Activated CD4-positive, CD25-positive, alpha-beta regulatory T cell treated with anti-CD3 and anti-CD28 coated beads, Interleukin-2, amount 50 U/mL, for 16 hours (primary cell): Measurements from ENCODE around the gene CLNK.

Experiments
- DNase-seq: peaks from one replicate; pipeline ENCODE4 v3.0.0-alpha.2; 2020; ENCODE audit warnings: low read depth, low spot score

The CLNK gene

DNA sequence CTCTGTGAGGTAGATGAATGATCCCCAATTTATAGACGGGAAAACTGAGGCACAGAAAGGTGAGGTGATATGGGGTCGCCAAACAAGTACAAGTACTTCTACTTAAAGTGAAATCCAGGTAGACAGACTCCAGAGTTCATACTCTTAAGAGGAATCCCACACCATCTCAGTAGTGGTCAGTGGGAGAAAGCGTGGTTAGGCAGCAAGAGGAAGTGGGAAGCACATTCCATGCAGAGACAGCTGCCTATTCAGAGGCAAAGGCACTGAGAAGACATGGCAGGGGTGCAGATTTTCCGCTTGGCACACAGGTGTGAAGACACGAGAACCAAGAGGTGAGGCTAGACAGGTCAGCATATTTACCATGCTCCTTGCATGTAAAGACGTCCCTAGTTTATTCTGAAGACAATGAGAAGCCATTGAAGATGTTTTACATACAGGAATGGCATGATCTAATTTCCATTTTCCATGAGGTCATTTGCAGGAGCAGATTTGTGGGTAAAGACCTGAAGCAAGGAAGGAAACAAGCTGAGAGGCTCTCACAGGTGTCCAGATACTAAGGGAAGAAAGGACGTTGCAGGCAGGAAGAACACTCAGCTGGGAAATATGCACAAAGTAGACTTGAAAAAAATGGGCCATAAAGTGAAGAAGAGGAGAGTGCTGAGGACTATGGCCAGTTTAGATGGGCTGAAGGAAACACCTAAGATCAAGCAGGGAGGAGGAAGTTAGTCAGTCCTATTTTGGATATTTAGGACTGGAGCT lies 17.3 kb upstream of the CLNK start:
- DNase-seq: no peak

DNA sequence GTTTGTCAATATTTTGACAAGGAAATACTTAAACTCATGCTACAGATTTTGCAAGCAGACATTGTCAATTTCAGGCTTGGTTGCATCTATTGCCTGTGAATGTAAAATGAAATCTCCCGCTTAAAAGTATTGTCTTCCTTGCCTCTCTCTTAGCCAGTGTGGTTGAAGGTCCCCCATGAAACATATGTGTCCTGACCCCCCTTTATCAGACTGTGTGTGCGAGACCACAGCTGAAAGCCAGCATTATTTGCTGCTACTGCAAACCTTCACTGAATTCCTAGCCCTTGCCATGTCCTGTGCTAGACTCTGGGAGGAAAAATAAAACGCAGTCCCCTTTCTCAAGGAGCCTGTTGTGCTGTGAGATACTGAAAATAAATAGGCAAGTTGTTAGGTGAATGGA lies 16.6 kb upstream of the CLNK start:
- no peak for DNase-seq

DNA sequence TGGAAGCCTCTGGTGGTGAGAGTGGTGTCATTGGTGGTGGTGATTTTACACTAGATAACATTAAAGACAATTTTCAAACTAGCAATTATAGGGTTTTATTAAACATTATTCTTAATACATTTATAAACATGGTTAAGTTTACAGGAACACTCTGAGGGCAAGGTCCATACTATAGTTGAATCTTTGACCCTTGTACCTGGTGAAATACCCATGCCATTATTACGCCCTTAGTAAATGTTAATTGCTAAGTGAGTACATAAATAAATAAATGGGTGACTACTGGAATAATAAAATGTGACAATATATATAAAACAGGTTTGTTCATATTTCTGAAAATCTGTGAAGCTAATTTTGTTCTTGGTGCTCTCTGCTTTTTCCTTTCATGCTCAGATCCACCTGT lies 13.6 kb upstream of the CLNK start:
- no peak for DNase-seq

DNA sequence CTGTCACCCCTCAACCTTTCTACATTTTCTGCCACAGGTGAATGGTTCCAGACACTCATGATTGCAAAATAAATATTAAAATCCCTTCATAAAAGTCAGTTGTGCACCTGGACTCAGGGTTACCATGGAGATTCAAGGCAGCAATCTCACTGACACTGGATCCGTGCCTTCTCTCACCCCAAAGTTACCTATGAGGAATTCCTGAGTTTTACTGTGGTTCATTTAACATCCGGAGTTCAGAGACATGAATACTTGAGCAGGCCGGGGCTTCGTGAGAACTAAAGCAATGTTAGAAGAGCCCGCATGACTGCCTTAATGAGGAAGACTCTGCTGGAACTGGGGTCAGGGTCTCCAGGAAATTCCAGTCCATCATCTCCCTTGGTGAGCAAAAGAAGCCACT lies 12.5 kb upstream of the CLNK start:
- no peak for DNase-seq

DNA sequence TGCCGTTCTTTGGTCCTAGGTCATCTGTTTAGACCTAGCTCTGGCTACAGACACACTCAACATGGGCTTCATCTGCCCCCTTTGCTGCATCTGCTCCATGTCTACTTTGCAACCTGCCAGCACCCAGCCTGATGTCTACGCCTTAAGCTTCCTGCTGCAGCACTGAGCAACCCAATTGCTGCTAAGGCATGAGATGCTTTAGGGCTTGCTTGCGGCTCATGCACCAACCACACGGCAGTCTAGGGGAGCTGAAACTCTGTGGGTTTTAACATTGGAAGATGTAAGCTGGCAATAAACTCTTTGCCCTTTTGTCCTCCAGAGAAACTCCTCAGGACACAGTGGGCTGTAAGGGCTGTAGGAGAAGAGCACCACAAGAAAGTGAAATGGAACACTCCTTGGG lies 11.7 kb upstream of the CLNK start:
- DNase-seq: no peak

DNA sequence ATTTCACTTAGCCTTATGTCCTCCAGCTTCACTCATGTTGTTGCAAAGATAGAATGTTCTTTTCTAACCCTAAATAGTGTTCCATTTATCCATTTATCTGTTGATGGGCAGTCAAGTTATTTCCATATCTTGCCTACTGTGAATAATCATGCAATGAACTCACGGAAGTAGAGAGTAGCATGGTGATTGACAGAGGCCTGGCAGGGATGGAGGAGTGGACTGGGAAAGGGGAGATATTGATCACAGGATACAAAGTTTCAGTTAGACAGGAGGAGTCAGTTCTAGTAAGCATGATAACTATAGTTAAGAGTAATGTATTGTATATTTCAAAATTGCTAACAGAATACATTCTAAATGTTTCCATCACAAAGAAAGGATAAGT lies 10.3 kb upstream of the CLNK start:
- no peak for DNase-seq

DNA sequence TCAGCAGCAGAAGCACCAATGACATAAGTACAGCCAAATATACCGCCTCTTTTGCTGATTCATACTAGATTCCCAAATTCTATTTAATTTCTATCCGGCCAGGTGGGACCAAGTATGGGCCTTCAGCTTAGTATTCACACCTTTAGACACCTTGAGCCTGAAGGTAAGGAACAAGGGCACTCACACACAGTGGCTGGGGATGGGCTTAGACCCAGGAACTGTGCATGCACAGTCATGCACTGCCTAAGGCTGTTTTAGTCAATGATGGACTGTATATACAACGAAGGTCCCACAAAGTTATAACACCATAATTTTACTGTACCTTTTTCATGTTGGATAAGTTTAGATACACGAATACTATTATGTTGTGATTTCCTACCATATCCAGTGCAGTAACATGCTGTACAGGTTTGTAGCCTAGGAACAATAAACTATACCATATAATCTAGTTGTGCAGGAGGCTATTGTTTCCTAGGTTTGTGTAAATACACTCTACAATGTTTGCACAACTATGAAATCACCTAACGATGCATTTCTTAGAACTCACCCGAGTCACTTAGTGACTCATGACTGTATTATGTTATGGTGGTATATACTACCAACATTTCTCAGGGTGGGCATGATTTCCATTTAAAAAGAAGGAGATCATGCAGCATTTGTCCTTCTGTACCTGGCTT lies 9.7 kb upstream of the CLNK start:
- no peak for DNase-seq

DNA sequence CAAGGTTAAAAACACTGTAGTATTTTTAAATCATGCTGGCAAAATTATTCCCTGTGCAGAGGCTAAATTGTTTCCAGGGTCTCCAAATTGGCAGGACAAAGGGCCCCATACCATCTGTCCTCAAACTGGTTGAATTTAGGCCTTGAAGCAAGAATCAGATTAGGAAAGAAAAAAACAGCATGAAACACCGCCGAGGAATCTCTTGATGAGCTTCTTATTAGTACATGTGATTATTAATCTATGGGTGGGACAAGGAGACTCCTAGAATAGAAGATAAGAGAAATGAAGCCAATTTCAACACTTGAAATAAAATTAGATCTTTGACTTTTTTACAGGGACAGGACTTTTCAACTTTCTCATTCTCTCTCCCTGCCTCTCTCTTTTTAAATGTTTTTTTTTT lies 7.1 kb upstream of the CLNK start:
- no peak for DNase-seq

DNA sequence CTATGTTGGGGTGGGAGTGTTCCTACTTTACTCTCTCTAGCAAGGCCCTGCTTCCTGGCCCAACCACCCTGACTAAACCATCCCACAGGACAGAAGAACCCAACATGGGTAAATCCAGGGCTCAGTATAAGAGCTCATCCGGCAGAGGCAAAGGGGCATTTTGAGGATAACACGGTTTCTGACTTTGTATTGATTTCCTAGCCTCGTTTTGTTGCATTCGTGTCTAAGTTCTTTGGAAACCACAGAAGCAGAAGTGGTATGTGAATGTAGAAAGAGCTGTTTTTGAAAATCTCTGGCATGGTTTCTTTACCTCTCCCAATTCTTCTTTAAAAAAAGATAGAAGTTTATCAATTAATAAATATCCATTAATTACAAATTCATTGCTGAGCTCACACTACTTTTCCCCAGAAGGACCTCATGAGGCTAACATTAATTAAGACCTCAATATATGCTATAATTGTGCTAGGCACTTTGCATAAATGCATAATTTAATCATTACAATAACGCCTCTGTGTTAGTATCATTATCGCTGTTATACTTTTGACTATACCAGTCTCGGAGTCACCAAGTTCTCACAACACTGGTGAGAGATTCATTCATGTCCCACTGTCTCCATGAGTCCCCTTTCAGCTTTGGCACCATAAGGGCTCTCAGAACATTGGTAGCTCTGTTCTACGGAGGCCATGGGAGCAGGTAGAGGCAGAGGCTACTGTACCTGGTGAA lies 5.8 kb upstream of the CLNK start:
- no peak for DNase-seq

DNA sequence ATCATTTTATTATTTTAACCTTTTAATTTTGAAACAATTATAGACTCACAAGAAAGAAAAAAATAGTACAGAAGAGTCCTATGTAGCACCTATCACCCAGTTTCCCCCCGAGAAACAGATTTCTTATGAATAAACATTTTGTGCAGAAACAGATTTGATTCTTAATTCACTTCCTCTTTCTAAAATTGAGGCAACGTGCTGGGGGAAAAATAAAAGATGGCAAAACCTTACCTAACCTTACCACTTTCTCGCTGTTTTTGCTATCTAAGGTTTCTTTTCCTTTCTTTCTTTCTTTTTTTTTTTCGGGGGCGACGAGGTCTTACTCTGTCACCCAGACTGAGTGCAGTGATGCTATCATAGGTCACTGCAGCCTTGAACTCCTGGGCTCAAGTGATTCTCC lies 4.3 kb upstream of the CLNK start:
- DNase-seq: no peak

DNA sequence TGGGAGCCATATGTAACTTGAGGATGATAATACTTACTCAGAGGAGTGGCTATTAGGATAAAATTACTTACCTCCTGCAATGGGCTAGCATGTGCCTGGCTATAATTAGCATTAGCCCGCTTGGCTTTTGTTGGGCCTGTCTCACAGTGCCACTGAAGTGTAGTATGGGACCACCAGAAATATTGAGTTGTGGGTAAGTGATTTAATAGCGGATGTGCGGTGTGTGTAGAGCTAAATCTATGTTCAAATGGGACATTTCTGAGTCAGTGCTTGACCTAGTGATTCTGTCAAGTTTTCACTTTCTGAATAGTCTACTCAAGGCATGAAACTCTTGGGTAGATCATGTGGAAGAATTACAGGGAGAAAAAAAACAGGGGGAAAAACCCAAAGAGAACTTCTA lies 3.5 kb upstream of the CLNK start:
- DNase-seq: no peak

DNA sequence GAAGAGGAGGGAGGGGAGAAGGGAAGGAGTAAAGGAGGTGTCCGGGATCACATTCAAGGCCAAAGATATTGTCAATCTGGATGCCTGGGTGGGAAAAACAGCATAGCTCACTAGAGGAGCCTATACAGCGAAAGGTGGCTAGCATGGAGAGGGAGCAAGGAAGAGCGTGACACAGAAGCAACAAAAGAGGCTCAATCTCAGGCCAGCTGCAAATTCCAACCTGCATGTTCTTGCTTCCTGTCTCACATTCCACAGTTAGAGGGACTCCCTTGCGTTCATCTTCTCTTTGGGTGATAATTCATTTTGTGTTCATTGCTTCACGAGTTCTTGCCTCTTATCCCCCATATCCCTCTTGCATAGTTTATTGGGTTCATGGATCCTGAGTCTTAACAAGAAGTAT lies 3.0 kb upstream of the CLNK start:
- DNase-seq: no peak

DNA sequence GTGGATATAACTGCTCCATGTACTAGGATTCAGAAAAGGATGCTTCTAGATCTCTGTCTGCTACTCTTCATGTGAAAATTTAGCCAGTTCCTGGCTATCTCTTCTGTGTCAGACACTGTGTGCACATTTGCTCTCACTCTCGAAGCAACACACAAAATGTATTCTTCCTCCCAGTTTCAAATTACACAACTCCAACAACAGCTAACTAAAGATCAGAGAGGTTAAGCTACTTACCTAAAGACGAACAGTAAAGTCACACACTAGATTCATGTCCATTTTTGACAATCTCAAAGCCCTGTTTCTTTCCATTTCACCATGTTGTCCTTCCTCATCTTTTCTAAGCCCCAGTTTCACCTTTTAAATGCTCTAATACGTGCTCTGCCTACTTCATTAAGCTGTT lies 2.2 kb downstream of the CLNK start:
- DNase-seq: no peak

DNA sequence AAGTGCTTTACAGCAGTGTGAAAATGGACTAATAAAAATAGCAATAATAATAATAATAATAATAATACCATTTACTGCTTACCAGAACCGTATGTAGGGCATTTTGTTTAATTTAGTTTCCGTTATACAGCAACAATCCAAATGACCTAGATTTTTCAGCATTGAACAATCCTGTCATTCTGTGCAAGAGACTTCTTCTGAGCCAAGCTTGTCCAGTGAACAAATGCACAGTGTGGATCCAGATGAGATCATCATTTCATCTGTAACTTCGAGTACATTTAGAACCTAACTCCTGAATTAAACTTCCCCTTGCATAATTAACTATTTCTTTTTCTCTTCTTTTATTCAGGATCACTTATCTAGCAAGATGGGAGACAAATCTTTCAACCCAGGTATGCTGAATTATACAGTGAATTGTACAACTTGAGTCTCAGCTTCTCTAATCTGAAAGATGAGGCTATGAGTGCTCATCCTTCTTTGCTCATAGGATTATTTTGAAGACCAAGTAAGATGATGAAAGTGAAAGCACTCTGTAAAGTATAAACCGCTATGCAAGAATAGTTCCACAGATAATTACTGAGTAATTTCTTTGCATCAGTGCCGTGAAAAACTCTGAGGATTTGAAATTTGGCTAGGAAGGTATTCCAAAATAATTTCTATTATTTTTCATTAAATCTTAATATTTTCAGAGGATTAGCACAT lies 6.6 kb downstream of the CLNK start:
- DNase-seq: no peak

DNA sequence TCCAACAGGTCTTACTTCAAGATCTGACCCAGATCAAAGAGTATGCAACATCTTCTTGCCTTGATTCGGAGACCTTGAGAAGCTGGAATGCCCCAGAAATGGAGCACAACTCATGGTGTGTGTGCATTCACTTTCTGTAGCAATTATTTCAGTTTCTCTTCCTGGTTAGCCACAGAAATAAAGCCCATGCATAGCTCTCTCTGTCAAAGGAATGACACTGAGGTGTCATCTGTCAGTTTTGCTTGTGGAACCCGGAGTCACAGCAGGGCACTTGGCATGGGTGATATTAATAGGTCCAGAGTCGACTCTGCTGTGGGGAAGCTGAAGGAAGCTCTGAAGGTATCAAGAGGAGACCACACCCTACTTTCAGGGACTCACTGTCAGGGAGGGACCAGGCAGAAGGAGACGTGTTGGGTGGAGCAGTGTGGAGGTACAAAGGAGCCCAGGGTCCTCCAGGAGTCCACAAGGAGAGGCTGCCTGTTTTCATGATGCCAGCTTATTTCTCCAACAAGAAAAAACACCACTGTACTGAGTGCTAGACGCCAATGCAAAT lies 10.7 kb downstream of the CLNK start:
- DNase-seq: no peak

DNA sequence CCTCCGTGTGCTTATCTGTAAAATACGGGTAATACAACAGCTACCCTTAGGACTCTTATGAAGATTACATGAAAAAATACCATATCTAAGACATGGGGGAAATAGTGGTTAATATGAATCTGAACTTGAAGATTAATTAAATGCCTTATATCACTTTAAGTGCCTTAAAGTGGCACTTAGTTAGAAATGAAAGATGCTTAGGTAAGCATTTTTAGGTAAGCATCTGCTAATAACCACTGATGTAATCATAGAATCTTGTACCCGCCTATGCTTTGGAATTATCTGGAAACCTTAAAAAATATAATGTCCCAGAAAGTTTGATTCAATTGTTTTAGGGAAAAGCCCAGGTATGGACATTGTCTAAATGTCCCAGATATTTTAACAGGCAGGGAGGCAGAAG lies 12.2 kb downstream of the CLNK start:
- no peak for DNase-seq

DNA sequence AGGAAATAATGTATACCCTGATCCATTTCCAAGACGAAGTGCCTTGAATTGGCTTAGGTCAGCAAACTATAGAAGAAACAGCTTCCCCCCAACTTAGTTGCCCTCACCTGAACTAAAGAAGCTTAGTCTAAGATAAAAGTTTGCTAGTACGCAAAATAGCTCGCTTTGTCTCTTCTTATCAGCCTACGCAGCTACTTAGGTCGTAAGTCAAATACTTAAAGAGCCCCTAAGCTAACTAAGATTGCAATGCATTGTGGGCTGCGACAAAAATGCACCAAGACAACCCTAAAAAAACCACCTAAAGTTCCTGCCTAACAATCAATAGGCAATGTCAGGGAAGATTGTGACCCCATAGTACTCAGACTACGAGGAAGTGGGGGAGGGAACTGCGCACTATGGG lies 12.8 kb downstream of the CLNK start:
- no peak for DNase-seq

DNA sequence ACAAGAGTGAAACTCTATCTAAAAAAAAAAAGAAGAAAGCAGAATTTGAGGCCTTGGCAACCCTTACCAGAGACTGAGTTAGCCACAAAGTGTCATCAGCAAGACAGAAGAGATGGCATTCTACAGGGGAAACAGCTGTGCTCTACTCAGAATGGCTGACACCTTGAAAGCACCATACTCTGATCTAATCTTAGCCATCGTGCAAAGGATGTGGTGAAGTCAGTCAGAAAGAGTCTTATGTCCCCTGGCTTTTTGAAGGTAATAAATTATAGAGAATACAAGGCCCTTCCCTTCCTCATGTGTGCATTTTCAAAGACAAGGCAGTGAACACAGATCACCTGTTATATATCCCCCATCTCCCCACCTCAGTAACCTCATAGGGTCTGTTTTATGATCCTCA lies 13.2 kb downstream of the CLNK start:
- DNase-seq: peak; percentile 7

DNA sequence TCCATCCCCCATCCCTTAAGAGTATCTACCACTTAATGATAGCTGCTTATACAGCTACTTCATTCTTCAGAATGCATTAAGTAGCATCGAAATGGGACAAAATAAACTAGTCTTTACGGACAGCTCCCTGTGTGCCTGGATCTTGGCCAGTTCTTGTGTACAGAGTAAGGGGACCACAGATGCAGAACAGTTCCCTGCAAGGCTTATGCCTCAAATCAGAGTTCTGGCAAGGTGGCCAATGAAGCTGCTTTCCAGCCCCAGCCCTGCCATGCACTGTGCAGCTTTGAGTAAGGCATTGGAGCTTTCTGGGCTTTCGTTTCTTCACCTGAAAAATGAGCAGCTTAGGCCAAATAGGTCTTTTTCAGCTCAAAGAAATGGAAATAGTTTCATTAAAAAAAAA lies 14.2 kb downstream of the CLNK start:
- no peak for DNase-seq

DNA sequence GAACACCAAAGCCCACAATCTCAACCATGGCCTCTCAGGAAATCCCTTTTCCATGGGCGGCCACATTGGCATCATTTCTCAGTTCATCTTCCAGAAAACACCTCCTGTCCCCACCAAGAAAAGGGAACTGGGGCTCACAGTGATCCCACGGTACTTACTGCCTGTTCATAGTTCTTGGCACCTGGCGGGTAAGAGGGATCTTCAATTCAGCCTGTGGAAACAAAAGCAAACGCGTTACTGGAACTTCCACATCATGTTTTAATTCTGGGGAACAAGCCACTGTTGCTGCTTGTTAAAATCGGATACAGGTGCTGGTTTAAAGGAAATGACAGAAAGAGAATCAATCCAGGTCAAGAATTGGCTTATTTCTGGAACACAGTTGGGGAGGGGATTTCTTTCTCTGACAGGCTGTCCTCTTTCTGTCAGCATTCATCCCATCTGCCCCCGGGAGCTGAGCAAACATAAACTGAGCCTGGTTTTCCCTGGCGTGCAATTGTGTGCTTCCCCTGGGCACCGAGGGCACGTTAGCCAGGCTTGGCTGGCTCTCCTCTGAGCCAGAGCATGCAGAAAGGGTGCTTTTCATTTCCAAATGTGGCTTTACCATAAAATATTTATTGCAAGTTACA lies 16.8 kb downstream of the CLNK start:
- DNase-seq: no peak

DNA sequence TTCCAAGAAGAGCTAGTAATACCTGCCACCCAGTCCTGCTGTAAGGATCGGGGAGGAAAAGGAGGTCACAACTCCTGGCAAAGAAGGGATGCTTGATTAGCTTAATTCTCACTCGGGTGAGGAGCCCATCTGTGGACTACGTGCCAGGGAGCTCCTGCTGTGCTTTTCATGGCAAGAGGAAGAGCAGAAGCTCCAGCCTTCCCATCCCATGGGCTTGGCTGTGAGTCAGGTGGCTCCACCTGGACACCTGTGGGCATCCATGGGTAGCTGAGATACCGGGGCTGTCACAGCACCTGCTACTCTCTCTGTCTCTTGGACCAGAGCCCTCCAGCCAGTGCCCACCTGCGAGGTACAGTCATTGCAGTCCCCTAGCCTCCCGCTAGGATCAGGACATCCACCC lies 18.0 kb downstream of the CLNK start:
- no peak for DNase-seq

DNA sequence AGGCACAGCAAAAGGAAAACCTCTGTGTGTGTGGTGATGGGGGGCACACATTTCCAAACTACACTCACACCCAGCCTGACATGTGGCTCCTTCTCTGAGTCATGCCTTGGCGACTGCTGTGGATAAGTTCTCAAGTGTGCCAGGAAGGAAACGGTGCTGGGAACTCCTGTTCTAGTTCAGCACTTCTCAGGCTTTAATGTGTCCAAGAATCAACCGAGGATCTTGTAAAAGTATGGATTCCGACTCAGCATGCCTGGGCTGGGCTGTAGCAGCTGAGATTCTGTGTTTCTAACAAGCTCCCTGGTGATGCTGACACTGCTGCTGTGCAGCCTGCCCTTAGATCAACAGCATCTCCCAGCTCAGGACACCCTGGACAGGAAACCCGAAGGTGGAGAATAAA lies 20.2 kb downstream of the CLNK start:
- no peak for DNase-seq
